GM19438 (cell line): Measurements from ENCODE around the gene NLRC5.
"Not testable (repeated sequence)": the region's sequence is repeated elsewhere in the genome, so short reads cannot be mapped to it uniquely, and the experiment has no call there.

Experiments used
- ATAC-seq: cut with Tn5 transposase; IDR thresholded peaks from one replicate; pipeline ENCODE4 v1.9.1; 2021; ENCODE audit warnings: low read depth; ENCODE audit not compliant: unreplicated experiment

The NLRC5 gene

DNA sequence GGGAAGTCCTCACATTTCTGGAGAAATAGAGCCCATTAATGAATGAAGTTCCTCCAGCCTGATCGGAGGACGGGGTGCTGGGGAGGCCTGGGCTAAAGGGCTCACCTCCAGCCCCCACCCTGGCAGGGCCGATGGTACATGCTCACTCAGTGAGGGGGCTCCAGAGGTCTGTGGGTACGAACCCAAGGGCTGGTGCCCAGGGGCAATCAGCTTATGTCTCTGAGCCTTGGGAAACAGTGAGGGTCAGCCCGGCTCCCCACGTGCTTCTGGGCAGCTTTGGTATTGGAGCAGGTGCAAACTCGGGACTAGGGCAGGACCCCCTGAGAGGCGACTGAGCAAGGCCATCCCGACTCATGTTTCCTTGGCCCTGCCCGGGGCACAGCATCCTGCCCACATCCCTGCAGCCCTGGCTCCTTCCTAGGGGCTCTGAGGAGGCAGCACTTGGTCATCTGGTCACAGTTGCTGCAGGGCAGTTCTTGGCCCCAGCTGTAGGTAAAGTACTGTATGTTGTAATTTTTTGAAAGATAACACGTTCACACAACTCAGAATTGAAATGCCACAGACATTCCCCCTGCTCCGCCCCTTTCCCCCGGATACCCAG, 28.6 kb upstream of the NLRC5 start:
- ATAC-seq: no peak

DNA sequence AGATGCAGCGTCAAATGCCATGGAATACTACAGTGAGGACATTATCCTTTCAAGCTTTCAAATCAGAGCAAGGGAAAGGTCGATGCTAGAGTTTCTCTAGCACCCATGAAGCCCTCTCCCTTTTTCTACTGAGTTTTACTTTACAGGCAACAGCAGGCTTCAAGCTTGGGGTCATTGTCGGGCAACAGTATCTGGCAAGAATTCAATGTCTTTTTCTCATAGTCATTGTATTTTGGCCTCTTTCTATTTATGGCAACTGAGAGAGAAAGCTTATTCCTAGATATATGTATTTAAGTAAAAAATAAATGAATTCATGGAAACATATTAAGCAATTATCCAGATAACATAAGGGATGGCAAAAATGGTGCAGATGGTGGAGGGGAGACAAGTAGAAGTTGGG, 28.0 kb upstream of the NLRC5 start:
- no peak for ATAC-seq

DNA sequence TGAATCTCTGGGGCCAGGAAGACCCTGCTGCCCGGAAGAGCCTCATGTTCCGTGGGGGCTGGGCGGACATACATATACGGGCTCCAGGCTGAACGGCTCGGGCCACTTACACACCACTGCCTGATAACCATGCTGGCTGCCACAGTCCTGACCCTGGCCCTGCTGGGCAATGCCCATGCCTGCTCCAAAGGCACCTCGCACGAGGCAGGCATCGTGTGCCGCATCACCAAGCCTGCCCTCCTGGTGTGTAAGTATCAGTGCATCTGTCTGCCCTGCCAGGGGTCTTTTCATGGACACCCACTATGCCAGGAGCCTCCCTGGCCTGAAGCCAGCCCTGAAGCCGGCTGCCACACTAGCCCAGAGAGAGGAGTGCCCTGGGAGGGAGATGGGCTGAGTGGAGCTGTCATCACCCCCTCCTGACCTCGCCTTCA, 27.5 kb upstream of the NLRC5 start, which contains the start of gene CETP:
CETP (plus strand) TSS at position 100 of the 431 bp plus-strand sequence; CDS start at position 130, 30 bp downstream.
- ATAC-seq: no peak

DNA sequence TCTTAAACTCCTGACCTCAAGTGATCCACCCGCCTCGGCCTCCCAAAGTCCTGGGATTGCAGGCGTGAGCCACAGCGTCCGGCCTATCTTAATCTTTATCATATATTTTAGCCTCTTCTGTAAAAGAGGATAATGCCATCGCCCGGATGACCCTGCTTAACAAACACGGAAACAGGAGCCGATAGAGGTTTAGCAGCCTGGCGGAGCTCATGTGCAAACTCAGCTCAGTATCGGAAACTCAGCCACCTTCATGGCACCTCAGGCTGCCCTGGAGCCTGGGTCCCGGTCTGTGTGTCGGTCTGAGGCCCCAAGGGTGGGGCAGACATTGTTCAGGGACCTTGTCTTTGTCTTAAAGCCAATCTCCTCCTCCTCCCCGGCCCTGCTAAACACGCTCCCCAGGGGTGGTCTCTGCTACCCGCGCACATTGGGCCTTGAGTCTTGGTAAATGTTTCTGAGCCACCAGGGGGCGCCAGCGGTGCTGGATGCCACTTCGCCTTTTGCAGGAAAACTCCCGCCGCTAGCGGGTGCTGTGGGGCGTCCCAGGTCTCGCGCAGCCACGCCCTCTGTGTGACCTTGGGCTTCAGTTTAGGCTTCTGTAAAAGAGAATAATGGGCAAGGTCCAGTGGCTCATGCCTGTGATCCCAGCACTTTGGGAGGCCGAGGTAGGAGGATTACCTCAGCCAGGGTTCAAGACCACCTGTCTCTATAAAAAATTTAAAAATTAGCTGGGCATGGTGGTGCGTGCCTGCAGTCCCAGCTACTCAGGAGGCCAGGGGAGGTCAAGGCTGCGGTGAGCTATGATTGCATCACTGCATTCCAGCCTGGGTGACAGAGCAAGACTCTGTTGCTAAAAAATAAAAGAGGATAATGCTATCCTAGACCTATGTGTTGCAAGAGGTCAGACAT, 24.9 kb upstream of the NLRC5 start:
- ATAC-seq: no peak

DNA sequence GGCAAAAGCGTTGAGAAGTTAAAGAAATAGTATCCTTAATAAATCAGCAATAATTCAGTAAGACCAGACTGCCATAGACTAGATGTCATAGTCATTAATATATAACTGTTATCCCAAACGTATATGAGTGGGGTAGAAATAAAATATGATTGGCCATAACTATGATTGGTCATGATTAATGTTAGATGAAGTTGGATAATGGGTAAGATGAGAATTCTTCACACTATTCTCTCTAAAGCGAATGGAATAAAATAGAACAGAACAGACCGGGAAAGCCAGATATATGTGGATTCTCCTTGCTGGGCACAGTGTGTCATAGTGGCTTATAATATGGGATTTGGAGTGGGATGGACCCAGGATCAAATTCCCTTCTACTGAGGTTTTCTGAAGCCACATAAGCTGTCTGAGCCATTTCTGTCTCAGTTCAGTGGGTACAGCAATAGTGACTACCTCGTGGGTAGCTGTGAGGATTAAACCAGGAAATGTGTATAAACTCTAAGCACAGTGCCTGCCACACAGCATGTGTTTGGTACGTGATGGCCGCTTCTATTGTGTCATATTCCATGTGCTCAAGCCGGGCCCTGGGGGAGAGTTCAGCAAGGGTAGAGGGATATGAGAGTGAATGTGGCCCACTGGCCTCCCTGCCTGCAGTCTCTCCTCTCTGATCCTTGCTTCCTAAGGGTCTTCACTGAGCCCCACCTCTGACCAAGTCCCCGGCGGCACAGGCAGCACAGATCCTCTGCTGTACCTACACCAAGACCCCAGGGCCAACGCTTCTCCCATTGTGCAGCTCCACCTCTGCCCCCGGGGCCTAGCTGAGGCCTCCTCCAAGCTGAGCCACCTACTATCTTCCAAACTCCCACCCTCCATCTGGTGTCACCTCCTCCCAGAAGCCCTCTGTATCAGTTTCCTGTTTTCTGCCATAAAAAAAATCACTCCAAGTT, 23.9 kb upstream of the NLRC5 start:
- no peak for ATAC-seq

DNA sequence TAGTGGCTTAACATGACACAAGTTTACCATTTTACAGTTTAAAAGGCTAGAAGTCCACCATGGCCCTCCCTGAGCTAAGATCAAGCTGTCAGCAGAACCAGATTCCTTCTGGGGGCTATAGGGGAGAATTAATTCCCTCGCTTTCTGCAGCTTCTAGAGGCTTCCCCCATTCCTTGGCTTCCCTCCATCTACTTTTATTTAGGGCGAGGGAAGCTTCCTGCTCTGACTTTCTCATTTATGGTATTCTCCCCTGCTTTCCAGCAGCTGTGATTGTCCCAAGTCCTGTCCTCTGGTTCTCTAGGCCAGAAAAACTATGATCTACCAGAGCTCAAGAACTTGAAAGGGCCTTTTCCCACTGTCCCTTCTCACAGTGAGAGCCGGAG, 23.3 kb upstream of the NLRC5 start:
- ATAC-seq: no peak

DNA sequence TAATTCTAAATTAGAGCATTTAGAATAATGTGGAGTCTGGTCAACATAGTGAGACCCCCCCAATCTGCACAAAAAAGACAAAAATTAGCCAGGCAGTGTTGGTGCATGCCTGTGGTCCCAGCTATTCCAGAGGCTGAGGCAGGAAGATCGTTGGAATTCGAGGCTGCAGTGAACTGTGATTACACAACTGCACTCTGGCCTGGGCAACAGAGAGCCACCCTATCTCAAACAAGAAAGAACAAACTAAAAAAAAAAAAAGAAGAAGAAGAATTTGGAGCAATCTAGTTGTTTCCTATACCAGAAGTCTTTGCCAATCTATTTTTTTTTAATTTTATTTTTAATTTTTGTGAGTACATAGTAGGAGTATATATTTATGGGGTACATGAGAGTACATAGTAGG, 21.6 kb upstream of the NLRC5 start:
- ATAC-seq: no peak

DNA sequence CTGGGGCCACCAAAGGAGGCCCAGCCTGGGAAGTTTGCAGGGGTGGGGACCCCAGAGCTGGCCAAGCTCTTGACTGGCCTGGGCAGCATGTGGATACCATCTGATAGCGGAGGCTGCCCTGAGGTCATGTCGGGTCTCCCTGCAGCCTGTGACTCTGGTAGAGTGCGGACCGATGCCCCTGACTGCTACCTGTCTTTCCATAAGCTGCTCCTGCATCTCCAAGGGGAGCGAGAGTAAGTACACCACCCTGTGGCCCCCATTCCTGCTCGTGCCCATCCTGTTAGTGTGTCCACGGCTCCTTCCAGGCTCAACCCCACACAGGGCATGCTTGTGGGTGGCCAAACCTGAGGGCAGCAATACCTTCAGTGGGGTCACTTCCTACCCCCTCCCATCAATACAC, 19.6 kb upstream of the NLRC5 start:
- ATAC-seq: no peak

DNA sequence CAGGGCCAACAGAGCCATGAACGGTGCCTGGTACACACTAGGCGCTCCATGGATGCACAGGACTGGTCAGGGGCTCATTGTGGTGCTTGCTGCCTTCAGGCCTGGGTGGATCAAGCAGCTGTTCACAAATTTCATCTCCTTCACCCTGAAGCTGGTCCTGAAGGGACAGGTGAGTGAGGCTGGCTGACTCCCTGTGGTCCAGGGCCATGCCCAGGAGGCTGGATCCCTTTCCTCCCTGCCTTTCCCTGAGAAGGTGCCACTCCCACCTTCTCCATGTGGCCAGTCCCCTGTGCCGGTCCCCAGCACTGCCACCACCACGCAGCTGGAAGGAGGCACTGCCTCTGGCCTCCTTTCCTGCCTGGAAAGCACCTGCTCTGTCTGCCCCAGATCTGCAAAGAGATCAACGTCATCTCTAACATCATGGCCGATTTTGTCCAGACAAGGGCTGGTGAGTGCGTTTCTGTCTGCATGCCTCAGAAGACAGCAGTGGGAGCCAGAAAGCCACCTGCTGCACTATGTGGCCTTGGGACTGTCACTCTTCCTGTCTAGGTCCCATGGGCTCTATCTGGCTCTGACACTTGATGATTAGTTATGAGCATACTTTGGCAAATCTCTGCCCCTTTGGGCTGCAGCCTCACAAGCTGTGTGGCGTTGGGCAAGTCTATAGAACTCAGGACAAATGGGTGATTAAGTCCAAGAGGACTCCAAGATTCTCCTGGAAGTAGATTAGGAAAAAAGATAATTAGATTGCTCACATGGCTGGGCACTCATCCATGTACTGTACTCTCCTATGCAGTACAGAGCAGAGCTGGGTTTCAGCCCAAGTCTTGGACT, 18.2 kb upstream of the NLRC5 start:
- ATAC-seq: peak; percentile 76

DNA sequence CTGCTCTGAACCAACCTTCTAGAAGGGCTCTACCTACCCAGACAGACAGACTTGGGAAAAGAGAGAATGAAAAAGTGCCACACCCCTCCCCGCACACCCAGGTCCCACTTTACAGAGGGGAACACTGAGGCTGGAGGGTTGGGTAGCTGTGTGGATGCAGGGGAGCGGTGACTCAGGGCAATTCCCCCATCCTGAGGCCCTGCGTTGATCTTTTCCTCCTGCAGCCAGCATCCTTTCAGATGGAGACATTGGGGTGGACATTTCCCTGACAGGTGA, 17.7 kb upstream of the NLRC5 start:
- ATAC-seq: no peak

DNA sequence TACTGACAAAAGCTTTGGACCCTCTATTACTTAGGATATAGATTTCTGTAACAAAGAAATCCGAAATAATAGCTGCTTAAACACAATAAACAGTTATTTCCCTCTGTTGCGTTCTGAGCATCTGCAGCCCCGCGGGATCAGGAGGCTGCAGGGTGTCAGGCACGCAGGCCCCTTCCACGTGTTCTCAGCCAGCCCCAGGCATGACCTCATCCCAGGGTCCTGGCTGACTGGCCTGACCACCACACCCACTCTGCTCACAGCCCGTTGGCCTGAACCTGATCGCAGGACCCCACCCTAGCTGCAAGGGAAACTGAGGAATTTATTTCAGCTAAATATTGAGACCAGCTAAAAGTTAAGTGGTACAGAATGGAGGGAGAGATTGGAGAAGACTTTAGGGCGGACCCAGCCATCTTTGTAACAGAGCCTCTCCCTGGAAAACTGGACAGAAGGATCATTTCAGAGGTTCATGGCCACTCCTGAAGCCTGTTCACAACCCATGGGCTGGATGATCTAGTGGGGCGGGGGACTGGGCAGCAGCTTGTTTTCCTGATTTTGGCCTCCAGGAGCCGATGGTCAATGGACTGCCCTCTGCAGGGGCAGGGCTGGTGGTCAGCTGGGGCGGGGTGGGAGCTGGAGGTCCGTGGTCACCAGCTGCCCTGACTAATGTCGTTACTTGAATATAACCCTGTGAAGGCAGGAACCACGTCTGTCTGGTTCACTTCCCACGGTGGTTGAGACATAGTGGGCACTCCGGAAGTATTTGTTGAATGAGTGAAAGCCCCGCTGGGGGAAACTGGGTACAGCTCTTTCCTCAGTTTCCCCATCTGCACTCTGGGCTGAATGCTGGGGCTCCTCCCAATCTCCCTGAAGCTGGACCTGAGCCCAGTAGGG, 16.7 kb upstream of the NLRC5 start:
- no peak for ATAC-seq

DNA sequence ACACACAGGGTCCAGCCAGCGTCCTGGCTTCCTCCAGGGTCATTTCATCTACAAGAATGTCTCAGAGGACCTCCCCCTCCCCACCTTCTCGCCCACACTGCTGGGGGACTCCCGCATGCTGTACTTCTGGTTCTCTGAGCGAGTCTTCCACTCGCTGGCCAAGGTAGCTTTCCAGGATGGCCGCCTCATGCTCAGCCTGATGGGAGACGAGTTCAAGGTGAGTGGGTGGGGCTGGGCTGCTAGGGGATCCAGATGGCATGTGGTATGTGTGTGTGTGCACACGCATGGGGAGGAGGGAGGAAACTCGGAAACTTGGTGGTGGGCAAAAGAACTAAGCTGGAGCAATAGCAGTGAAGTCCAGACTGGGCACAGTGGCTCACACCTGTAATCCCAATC, 16.1 kb upstream of the NLRC5 start:
- ATAC-seq: no peak

DNA sequence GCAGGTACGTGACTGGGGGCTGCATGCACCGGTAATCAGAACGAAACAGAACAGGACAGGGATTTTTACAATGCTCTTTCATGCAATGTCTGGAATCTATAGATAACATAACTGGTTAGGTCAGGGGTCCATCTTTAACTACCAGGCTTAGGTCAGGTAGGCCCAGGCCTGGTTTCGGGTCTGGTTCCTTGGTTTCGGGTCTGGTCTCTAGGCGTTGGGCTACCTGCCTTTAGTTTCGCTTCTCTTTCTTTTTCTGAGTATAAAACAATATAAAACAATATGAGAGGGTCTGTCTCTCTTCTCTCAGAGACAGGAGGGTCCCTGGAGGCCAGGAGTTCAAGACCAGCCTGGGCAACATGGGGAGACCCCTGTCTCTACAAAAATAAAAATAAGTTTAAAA, 15.5 kb upstream of the NLRC5 start:
- not testable (repeated sequence) for ATAC-seq

DNA sequence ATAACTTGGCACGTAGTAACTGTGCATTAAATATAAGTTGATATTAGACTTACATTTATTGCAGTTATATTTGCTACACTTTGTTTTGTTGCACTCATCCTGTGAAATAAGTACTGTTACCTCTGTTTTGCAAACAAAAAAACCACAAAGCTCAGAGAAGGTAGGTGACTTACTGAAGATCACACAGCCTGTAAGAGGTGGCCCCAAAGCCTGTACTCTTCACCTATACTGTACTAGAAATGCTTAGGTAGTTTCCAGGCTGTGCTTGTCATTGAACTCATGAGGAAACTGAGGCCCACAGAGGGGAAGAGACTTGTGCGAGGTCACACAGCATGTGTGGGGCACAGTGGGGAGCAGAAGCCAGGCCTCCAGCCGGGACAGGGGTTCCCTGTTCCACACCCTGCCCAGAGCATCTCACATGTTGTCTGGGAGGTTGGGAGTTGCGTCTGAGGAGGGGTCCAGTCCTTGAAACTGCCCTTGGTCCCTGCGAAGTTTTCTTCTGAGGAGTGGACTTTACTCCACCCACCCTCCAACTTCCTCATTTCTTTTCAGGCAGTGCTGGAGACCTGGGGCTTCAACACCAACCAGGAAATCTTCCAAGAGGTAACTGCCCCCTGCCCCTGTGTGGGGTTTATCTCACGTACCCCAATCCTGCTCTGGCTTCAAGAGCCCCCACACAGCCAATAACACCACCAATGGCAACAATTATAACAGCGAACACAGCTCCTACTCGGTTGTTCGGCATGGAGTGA, 14.6 kb upstream of the NLRC5 start:
- ATAC-seq: no peak

DNA sequence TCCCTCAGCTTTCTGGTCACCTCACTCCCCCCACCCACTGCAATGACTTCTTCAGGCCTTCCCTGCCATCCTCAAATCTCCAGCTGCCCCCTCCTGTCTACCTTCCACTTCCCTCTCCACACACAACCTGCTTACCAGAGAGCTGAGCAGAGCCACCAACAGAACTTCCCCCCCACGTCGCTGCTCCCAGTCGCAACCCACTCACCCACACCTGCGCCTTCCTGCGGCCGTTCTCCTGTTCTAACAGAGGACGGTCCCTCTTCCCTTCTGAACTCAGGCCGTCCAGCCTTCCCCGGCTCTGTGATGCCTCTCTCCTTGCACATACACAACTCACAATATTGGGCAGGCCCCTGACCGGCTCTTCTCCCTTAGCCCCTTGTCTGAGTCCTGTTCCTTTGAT, 13.6 kb upstream of the NLRC5 start:
- no peak for ATAC-seq

DNA sequence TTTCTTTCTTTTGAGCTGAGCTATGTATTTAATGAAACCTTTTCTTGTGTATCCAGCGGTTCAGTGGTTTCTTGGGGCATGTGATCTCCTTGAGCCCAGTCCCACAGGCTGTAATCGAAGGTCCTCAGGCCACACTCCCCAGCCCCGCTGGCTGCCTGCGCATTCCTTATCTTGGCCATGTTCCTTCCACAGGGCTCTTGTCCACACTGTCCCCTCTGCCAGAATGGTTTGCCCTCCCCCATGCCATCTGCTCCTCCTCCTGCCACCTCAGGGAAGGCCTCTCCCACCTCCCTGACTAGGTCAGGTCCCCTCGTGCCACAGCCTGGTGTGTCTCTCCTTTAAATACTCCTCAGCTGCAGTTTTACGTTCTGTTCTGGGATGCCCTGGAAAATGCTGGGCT, 12.1 kb upstream of the NLRC5 start:
- no peak for ATAC-seq

DNA sequence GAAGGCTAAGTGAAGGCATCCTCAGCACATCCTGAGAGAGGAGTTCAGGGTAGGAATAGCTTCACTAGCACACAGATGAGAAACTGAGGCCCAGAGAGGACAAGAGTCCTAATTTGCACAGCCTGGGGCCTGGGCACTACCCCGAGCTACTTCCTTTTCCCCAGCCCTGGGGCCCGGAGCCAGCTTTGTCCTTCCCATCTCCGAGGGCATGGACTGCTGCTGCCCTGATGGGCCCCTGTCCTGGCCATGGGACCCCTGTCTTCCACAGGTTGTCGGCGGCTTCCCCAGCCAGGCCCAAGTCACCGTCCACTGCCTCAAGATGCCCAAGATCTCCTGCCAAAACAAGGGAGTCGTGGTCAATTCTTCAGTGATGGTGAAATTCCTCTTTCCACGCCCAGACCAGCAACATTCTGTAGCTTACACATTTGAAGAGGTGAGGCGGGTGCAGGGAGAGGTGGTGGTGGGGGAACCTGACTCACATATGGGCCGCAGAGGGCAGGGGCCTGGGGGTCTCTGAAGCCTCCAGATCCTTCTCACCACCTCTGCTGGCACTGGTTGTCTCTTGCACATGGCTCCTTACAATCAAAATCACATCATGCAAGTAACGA, 11.4 kb upstream of the NLRC5 start:
- no peak for ATAC-seq

DNA sequence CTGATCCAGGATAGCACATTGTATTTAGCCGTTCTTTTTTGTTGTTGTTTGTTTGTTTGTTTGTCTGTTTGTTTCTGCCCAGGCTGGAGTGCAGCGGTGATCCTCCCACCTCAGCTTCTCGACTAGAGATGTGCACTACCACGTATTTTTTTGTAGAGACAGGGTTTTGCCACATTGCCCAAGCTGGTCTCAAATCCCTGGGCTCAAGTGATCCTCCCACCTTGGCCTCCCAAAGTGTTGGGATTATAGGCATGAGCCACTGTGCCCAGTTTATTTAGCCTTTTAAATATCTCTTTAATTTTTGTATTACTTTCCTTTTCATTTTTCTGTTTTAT, 9.2 kb upstream of the NLRC5 start:
- ATAC-seq: no peak
